Measurements from ENCODE around the gene MMP23B. TPM values are rescaled to one million over a fixed set of nuclear protein-coding genes. Genes with fewer than 3 reads are reported as not detected.

MMP23B gene
- total RNA-seq, 1 donor from 2014 or later, result 17.2 TPM

GRCh38 chr1:1619917-1620361, 12.0 kb upstream of the MMP23B start:
- no peak for DNase-seq (ENCODE audit: low spot score)

- DNase-seq (ENCODE audit: low spot score), result no peak
Measured at GRCh38 chr1:1620433-1621139, 11.4 kb upstream of the MMP23B start.

DNA sequence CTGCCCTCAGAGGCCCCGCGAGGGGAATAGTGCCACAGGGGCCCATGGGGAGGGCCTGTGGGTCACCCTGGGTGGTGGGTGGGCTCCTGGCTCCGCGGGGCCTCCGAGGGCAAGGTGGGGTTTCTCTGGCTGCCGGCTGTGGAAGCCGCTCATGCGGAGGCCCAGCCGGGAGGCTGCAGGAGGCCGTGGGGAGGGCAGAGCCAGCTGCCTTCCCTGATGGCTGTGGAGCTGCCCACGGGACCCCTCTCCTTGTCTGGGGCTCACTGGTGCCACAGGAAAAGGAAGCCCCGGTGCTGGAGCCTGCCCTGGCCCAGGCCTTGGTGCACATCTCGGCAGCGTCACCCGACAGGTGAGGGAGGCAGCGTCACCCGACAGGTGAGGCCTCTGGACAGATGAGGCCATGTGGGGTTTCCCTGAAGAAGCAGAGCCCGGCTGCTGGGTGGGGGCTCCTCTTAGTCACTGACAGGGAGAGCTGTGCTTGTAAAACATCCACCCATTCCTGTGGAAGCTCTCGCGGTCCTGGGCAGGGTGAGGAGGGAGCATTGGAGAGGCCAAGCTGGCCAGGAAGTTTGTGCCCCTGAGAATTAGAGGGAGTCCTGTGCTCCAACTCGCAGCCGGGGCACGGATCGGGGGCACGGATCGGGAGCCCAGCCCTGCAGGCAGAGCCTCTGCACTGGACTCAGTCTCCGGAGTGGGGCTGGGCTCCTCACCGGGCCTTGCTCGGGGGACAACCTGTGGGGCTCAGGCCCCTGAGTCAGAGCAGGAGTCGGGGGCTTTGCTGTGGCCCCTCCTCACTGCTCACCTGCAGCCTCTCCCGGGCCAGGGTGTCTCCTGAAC, 10.6 kb upstream of the MMP23B start:
- DNase-seq (ENCODE audit: low spot score), result no peak

DNA sequence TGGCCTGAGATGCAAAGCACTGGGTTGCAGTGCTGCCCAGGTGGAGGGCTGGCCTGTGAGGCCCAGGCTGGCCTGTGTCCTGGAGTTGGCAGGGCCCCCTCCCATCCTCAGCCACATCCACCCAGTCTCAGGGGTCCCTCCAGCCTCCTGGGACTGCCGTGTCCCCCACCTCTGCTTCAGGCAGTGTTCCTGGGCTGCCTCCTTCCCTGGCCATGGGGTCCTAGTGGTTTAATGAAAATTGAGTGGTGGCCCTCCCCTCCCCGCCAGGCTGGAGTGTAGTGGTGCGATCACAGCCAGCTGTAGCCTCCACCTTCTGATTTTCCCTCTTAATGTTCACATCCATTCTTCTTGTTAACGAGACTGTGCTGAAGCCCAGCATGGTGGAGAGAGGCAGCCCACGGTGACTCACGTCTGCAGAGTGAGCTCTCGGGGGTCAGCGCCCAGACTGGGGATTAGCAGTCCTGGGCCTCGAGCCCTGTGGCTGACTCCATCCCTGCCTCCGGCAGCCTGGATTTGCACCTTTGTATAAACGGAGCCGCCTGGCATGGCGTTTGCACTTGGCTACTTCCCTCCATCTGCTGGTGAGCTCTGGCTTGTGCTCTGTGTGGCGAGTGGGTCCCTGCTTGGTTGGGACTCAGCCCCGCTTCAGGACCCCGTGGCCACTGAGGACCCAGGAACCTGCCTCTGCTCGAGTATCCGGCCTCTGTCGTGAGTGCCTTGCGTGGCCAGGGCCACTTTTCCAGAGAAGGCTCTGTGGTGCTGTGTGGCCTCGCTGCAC, 9.8 kb upstream of the MMP23B start:
- DNase-seq (ENCODE audit: low spot score), result no peak

DNA sequence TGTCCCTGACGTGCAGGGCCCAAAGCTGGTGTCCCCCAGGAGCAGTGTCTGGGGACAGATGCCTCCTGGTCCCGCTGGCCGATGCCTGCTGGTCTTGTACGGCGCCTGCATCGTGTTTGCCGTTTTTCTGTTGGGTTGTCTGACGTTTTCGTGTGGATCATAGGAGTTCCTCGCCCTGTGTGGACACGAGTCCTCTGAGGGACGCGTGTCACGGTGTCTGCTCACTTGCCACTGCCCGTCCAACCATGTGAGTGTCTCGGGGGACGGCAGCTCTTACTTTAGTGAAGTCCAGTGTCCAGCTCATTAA, 9.2 kb upstream of the MMP23B start:
- DNase-seq (ENCODE audit: low spot score), result no peak

- DNase-seq (ENCODE audit: low spot score), result no peak
Measured at GRCh38 chr1:1623181-1623630, 8.8 kb upstream of the MMP23B start.

- DNase-seq (ENCODE audit: low spot score), result no peak
Measured at GRCh38 chr1:1623631-1624442, 8.1 kb upstream of the MMP23B start.

DNA sequence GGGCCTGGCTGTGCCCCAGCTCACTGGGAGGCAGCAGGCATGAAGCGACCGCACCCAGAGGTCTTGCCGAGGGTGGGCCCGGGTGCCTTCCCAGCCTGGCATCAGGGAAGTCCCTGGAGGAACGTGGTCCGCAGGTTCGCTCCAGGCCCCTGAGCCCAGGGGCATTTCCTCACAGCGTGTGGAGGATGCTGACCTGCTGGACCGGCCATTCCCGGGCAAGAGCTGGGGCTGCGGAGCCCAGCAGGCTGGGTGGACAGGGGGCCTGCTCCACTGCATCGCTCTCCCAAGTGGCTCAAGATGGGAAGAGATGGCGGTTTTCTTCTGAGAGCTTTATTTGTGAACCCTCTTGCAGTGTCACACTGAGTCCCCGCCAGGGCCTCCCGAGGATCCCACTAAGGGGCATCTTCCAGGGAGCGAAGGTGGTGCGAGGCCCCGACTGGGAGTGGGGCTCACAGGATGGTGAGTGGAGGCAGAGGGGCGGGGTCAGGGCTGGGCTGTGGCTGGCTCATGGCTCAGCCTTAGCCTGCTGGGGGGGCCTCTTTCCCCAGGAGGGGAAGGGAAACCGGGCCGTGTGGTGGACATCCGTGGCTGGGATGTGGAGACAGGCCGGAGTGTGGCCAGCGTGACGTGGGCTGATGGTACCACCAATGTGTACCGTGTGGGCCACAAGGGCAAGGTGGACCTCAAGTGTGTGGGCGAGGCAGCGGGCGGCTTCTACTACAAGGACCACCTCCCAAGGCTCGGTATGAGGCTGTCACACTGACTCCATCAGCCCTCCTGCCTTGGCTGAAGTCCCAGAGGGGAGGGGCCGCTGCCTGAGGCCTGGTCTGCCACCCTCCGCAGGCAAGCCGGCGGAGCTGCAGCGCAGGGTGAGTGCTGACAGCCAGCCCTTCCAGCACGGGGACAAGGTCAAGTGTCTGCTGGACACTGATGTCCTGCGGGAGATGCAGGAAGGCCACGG, 7.2 kb upstream of the MMP23B start:
- no peak for DNase-seq (ENCODE audit: low spot score)

- no peak for DNase-seq (ENCODE audit: low spot score)
Measured at GRCh38 chr1:1625404-1625775, 6.6 kb upstream of the MMP23B start.

GRCh38 chr1:1625824-1626206, 6.2 kb upstream of the MMP23B start:
- DNase-seq (ENCODE audit: low spot score), result no peak

DNA sequence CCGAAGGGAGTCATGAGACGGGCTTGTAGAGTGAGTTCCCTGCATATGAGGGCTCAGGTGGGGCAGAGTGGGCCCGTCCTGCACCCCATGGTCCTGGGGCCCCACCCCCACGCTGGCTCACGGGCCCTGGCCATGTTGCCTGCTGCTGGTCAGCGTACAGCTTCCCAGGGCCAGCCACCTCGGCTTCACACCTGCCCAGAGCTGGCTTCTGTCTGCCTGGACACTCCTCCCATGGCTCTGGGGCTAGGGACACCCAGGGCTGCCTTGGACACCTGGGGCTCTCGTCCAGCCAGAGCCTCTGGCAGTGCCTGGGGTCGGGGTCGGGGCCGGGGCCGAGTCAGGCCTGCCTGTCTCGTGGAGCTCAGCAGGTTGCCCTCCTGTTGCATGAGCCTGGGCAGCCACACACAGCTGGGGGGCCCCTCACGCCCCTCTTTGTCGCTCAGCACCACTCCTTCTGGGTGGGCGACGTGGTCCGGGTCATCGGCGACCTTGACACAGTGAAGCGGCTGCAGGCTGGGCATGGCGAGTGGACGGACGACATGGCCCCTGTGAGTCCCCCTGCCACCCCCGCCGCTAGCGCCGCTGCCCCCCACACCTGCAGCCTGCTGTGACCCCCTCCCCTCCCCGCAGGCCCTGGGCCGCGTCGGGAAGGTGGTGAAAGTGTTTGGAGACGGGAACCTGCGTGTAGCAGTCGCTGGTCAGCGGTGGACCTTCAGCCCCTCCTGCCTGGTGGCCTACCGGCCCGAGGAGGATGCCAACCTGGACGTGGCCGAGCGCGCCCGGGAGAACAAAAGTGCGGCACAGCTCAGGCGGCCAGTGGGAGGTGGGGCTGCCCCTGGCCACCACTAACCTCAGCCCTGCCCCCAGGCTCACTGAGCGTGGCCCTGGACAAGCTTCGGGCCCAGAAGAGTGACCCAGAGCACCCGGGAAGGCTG, 5.5 kb upstream of the MMP23B start:
- no peak for DNase-seq (ENCODE audit: low spot score)

- no peak for DNase-seq (ENCODE audit: low spot score)
Measured at GRCh38 chr1:1627261-1627828, 4.6 kb upstream of the MMP23B start.

- no peak for DNase-seq (ENCODE audit: low spot score)
Measured at GRCh38 chr1:1627829-1628753, 3.9 kb upstream of the MMP23B start.

DNA sequence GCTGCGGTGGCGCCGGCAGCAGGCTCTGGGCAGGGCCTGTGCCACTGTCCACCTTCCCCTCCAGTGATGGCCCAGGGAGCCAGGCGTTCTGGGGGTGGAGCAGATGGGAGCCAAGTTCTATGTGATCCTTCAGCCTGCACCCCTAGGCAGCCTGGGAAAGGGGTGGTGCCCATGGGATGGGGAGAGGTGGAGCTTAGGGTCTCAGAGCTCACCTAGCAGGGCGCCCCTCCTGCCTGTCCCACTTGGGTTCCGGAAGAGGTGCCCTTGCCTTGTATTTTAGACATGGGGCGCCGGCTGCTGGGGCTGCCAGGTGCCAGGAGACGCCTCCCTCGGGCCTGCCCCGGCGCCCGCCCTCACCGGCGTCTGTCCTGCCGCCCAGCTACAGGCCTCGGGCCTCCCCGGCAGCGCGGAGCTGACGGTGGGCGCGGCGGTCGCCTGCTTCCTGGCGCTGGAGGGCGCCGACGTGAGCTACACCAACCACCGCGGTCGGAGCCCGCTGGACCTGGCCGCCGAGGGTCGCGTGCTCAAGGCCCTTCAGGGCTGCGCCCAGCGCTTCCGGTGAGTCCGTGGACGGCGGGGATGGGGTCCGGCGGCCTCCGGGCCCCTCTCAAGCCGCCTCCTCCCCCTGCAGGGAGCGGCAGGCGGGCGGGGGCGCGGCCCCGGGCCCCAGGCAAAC, 3.1 kb upstream of the MMP23B start:
- DNase-seq (ENCODE audit: low spot score), result no peak

GRCh38 chr1:1629430-1630190, 2.4 kb upstream of the MMP23B start:
- DNase-seq (ENCODE audit: low spot score), result no peak

Measured in mesenteric fat pad (tissue), 1 donor.